Measurements from ENCODE around the gene PLEKHB2. TPM values are rescaled to one million over a fixed set of nuclear protein-coding genes. Genes with fewer than 3 reads are reported as not detected.

PLEKHB2 gene
- total RNA-seq, 4 donors from 2014 or later: 48.6 to 116 (median 59.0) TPM

DNA sequence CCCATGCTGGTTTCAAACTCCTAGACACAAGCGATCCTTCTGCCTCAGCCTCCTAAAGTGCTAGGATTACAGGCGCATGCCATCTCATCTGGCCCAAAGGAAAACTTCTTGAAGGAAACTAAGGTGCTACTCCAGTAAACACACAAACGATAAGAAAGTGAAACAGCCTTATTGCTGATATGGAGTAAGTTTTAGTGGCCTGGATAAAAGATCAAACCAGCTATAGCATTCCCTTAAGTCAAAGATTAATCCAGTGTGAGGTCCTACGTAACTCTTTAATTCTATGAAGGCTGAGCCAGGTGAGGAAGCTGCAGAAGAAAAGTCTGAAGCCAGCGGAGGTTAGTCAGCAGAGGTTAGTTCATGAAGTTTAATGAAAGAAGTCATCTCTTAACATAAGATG lies 63.4 kb downstream of the PLEKHB2 start:
- TF ChIP-seq, protein P1, sequence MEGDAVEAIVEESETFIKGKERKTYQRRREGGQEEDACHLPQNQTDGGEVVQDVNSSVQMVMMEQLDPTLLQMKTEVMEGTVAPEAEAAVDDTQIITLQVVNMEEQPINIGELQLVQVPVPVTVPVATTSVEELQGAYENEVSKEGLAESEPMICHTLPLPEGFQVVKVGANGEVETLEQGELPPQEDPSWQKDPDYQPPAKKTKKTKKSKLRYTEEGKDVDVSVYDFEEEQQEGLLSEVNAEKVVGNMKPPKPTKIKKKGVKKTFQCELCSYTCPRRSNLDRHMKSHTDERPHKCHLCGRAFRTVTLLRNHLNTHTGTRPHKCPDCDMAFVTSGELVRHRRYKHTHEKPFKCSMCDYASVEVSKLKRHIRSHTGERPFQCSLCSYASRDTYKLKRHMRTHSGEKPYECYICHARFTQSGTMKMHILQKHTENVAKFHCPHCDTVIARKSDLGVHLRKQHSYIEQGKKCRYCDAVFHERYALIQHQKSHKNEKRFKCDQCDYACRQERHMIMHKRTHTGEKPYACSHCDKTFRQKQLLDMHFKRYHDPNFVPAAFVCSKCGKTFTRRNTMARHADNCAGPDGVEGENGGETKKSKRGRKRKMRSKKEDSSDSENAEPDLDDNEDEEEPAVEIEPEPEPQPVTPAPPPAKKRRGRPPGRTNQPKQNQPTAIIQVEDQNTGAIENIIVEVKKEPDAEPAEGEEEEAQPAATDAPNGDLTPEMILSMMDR (IDR thresholded peaks at IDR 0.05; ENCODE audit: low read depth): no peak

Small RNA genes lying within 50 kb of the gene (small RNA-seq; reads per million reads assigned to genes)
- not detected for gene AC009477.1

Other genes with a start within 250 kb of the PLEKHB2 start
- gene FAM168B, start 11.9 kb upstream of the PLEKHB2 start, total RNA-seq: 100 to 1,000 TPM in 1 of 4 donors, 10 to 100 TPM in 3; 72.1 to 107 (median 87.2) TPM
- not detected for gene POTEE, start 104.2 kb downstream of the PLEKHB2 start, total RNA-seq